22Rv1 (cell line): ENCODE results near the gene TP53TG5.

ENCODE experiments used
- ZFX ChIP-seq: fragments of 450-650 bp; IDR thresholded peaks from 2 replicates; pipeline ENCODE4 v1.6.1; 2017; ENCODE audit warnings: antibody characterized with exemption, borderline replicate concordance
- TF ChIP-seq, protein P1 (sequence below): fragments of 450-650 bp; IDR thresholded peaks from 2 replicates; pipeline ENCODE4 v1.5.1; 2017; ENCODE audit warnings: mild to moderate bottlenecking

DNA sequence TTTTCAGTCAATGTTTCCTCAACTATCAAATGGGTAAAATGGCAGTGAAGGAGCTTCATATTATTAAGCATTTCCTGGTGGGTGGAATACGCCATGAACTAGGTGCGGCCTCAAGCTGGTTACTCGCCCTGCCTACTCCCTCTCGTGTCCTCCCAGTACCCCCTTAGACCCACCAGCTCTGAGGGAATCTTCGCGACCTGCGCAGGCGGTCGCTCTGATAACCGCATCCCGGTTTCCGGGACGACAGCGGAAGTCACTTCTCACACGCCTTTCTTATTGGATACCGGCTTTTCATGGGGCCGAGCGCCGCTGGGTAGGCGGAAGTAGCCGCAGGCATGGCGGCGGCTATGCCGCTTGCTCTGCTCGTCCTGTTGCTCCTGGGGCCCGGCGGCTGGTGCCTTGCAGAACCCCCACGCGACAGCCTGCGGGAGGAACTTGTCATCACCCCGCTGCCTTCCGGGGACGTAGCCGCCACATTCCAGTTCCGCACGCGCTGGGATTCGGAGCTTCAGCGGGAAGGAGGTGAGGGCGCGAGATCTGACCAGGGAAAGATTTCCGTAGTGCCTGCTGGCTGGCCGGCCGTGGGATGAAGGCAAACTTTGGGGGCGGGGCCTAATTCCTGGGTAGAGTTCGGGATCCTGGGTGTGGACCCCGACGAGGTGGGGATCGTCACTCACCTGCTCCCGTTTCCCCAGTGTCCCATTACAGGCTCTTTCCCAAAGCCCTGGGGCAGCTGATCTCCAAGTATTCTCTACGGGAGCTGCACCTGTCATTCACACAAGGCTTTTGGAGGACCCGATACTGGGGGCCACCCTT lies 37.9 kb upstream of the TP53TG5 start, which contains the start of gene PIGT:
- TF ChIP-seq, protein P1, sequence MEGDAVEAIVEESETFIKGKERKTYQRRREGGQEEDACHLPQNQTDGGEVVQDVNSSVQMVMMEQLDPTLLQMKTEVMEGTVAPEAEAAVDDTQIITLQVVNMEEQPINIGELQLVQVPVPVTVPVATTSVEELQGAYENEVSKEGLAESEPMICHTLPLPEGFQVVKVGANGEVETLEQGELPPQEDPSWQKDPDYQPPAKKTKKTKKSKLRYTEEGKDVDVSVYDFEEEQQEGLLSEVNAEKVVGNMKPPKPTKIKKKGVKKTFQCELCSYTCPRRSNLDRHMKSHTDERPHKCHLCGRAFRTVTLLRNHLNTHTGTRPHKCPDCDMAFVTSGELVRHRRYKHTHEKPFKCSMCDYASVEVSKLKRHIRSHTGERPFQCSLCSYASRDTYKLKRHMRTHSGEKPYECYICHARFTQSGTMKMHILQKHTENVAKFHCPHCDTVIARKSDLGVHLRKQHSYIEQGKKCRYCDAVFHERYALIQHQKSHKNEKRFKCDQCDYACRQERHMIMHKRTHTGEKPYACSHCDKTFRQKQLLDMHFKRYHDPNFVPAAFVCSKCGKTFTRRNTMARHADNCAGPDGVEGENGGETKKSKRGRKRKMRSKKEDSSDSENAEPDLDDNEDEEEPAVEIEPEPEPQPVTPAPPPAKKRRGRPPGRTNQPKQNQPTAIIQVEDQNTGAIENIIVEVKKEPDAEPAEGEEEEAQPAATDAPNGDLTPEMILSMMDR = no peak
- no peak for TF ChIP-seq ZFX
